ENCODE results near the gene DAAM2. TPM values are rescaled to one million over a fixed set of nuclear protein-coding genes. Genes with fewer than 3 reads are reported as not detected.

DAAM2 gene
- polyA plus RNA-seq, 2 of the 4 experiments (the other 2 are of a cell fraction) = not detected

DNA sequence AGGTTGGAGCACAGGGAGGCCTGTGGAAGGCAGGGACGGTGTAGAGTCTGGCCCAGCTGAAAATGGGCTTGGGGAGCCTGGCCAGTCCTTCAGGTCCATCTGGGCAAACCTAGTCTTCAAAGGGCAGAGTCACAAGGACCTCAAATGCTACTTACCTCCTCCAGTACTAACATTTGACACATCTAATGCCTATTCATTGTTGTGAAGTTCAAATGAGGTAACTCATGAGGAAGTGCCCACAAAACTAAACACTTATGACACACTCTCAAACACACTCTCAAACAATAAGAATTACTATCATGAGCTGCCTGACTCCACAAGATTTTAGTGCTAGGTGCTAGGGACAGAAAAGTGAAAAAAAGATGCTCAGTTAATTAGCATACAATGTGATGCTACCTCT lies 27.1 kb downstream of the DAAM2 start:
- no peak for TF ChIP-seq MAFK (IDR thresholded peaks at IDR 0.05; ENCODE audit: partially characterized antibody)
- TF ChIP-seq, protein P1, sequence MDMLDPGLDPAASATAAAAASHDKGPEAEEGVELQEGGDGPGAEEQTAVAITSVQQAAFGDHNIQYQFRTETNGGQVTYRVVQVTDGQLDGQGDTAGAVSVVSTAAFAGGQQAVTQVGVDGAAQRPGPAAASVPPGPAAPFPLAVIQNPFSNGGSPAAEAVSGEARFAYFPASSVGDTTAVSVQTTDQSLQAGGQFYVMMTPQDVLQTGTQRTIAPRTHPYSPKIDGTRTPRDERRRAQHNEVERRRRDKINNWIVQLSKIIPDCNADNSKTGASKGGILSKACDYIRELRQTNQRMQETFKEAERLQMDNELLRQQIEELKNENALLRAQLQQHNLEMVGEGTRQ (IDR thresholded peaks at IDR 0.05) = no peak
- no peak for TF ChIP-seq TFCP2L1 (CRISPR knock-in tag; IDR thresholded peaks at IDR 0.05)
- TF ChIP-seq ZFP36 (IDR thresholded peaks at IDR 0.05; ENCODE audit: borderline replicate concordance, partially characterized antibody) = no peak
- TF ChIP-seq ZSCAN20 (CRISPR knock-in tag; IDR thresholded peaks at IDR 0.05) = no peak
- TF ChIP-seq SREBF2 (IDR thresholded peaks at IDR 0.05) = no peak
- TF ChIP-seq POLR2AphosphoS2 (conservative IDR thresholded peaks at IDR 0.05; ENCODE audit: low read length) = no peak
- TF ChIP-seq RNF2 (IDR thresholded peaks at IDR 0.05; ENCODE audit: borderline replicate concordance, low read depth) = no peak
- TF ChIP-seq, protein P2, sequence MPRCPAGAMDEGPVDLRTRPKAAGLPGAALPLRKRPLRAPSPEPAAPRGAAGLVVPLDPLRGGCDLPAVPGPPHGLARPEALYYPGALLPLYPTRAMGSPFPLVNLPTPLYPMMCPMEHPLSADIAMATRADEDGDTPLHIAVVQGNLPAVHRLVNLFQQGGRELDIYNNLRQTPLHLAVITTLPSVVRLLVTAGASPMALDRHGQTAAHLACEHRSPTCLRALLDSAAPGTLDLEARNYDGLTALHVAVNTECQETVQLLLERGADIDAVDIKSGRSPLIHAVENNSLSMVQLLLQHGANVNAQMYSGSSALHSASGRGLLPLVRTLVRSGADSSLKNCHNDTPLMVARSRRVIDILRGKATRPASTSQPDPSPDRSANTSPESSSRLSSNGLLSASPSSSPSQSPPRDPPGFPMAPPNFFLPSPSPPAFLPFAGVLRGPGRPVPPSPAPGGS (IDR thresholded peaks at IDR 0.05) = no peak
- TF ChIP-seq, protein P3, sequence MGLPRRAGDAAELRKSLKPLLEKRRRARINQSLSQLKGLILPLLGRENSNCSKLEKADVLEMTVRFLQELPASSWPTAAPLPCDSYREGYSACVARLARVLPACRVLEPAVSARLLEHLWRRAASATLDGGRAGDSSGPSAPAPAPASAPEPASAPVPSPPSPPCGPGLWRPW (IDR thresholded peaks at IDR 0.05) = no peak
- TF ChIP-seq HEYL (CRISPR knock-in tag; IDR thresholded peaks at IDR 0.05) = no peak
- no peak for TF ChIP-seq FOSB (CRISPR knock-in tag; IDR thresholded peaks at IDR 0.05)
- TF ChIP-seq, protein P4, sequence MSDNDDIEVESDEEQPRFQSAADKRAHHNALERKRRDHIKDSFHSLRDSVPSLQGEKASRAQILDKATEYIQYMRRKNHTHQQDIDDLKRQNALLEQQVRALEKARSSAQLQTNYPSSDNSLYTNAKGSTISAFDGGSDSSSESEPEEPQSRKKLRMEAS (IDR thresholded peaks at IDR 0.05) = no peak
- TF ChIP-seq FOSL2 (IDR thresholded peaks at IDR 0.05) = no peak
- no peak for TF ChIP-seq FOSL2 (CRISPR knock-in tag; IDR thresholded peaks at IDR 0.05)
- no peak for TF ChIP-seq CEBPB (IDR thresholded peaks at IDR 0.05)
- TF ChIP-seq RAD21 (conservative IDR thresholded peaks at IDR 0.05 in 1 of 2, IDR thresholded peaks at IDR 0.05 in 1 of 2) = no peak
- no peak overlapping the region for H3K27ac ChIP-seq
- ATAC-seq = no peak
- 0% methylated on average over 1 of the region's 1 CpG for WGBS (ENCODE audit: missing lambda C conversion rate)
- H3K4me2 ChIP-seq = no peak overlapping the region
- H3K9me3 ChIP-seq = no peaks in the 10 kb centered on the region
- no peak for DNase-seq (ENCODE audit: low read depth in 1 of 2, low spot score in 1 of 2)
- H3K4me1 ChIP-seq = no peaks in the 10 kb centered on the region
- CTCF ChIA-PET = no interaction called here
- POLR2A ChIA-PET = no interaction called here
- H3K4me3 ChIP-seq = no peak overlapping the region
- FAIRE-seq = no peak

DNA sequence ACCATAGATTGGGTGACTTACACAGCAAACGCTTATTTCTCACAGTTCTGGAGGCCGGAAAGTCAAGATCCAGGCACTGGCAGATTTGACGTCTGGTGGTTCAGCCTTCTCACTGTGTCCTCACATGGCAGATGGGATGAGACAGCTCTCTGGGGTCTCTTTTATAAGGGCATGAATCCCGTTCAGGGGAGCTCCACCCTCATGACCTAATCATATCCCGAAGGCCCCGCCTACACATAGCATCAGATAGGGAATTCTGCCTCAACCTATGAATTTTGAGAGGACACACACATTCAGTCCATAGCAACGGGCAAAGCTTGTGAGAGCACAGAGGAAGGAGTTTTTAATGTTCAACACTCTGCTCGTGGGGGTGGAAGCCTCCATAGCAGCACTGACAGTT lies 27.5 kb downstream of the DAAM2 start:
- 59% methylated on average over 7 of the region's 8 CpGs for WGBS (ENCODE audit: missing lambda C conversion rate)
- Histone ChIP-seq H3K4me3 (no peak overlapping the region), H3K4me1 (no peaks in the 10 kb centered on the region), H3K4me2 (no peak overlapping the region), H3K9me3 (no peaks in the 10 kb centered on the region), H3K27ac (no peak overlapping the region)
- ChIA-PET CTCF (no interaction called here), POLR2A (no interaction called here)
- FAIRE-seq (no peak), DNase-seq (ENCODE audit: low read depth in 1 of 2, low spot score in 1 of 2) (no peak), ATAC-seq (no peak)
- TF ChIP-seq BHLHE40 (IDR thresholded peaks at IDR 0.05; ENCODE audit: low read depth, low read length) = no peak
- TF ChIP-seq, protein P2 (IDR thresholded peaks at IDR 0.05) = no peak

DNA sequence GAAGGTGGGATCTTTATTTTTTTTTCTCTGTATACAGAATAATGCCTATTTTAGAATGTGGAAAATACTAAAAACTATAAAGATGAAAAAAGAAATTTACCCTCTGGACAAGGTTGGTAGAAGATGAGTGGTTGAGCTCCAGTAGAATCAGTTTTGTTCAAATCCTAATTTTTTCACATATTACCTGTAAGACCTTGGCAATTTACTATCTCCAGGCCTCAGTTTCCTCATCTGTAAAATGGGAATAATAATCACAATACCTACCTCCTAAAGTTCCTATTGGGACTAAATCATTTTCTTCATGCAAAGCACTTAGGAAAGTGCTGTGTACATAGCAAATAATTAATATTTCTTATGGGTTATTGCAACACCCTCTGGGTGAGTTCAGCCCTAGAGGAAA lies 28.4 kb downstream of the DAAM2 start:
- DNase-seq (ENCODE audit: low read depth in 1 of 2, low spot score in 1 of 2) (no peak), FAIRE-seq (no peak), ATAC-seq (no peak)
- no peaks in the 10 kb centered on the region for H3K4me1 ChIP-seq
- POLR2A ChIA-PET = no interaction called here
- CTCF ChIA-PET = no interaction called here
- H3K27ac ChIP-seq = no peak overlapping the region
- no peak for TF ChIP-seq POLR2AphosphoS2 (conservative IDR thresholded peaks at IDR 0.05; ENCODE audit: low read length)
- TF ChIP-seq PHF8 (IDR thresholded peaks at IDR 0.05; ENCODE audit: borderline replicate concordance, low read depth) = no peak
- no peak for TF ChIP-seq CBX8 (IDR thresholded peaks at IDR 0.05)
- TF ChIP-seq TFCP2L1 (CRISPR knock-in tag; IDR thresholded peaks at IDR 0.05) = no peak
- TF ChIP-seq HOXB13 (CRISPR knock-in tag; IDR thresholded peaks at IDR 0.05; ENCODE audit: low read depth) = no peak
- TF ChIP-seq EP300 (IDR thresholded peaks at IDR 0.05) = no peak
- TF ChIP-seq, protein P5, sequence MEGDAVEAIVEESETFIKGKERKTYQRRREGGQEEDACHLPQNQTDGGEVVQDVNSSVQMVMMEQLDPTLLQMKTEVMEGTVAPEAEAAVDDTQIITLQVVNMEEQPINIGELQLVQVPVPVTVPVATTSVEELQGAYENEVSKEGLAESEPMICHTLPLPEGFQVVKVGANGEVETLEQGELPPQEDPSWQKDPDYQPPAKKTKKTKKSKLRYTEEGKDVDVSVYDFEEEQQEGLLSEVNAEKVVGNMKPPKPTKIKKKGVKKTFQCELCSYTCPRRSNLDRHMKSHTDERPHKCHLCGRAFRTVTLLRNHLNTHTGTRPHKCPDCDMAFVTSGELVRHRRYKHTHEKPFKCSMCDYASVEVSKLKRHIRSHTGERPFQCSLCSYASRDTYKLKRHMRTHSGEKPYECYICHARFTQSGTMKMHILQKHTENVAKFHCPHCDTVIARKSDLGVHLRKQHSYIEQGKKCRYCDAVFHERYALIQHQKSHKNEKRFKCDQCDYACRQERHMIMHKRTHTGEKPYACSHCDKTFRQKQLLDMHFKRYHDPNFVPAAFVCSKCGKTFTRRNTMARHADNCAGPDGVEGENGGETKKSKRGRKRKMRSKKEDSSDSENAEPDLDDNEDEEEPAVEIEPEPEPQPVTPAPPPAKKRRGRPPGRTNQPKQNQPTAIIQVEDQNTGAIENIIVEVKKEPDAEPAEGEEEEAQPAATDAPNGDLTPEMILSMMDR (IDR thresholded peaks at IDR 0.05) = no peak
- no peak for TF ChIP-seq RAD21 (conservative IDR thresholded peaks at IDR 0.05 in 1 of 2, IDR thresholded peaks at IDR 0.05 in 1 of 2)
- TF ChIP-seq TP53 (CRISPR knock-in tag; IDR thresholded peaks at IDR 0.05) = no peak
- TF ChIP-seq, protein P4 (IDR thresholded peaks at IDR 0.05) = no peak
- TF ChIP-seq EHMT2 (IDR thresholded peaks at IDR 0.05; ENCODE audit: low read depth) = no peak
- no peaks in the 10 kb centered on the region for H3K9me3 ChIP-seq
- H3K4me2 ChIP-seq = no peak overlapping the region
- no peak overlapping the region for H3K4me3 ChIP-seq
